H9 (cell line): ENCODE results near the gene SEMA4C. TPM values are rescaled to one million over a fixed set of nuclear protein-coding genes. Genes with fewer than 3 reads are reported as not detected.
"Not testable (repeated sequence)": the region's sequence is repeated elsewhere in the genome, so short reads cannot be mapped to it uniquely, and the experiment has no call there.

ENCODE experiments used
- DNase-seq: peaks from one replicate; pipeline ENCODE4 v3.0.0-alpha.2; 2017
- H2AFZ ChIP-seq: one replicate; pipeline ENCODE4 v1.6.1; 2013; ENCODE audit warnings: mild to moderate bottlenecking, low read length, control low read depth, moderate library complexity
- H2AK5ac ChIP-seq: 2 replicates; pipeline ENCODE4 v1.6.1; 2013; ENCODE audit warnings: low read length, control low read depth, mixed read lengths; ENCODE audit not compliant: insufficient read length
- H2BK120ac ChIP-seq: one replicate; pipeline ENCODE4 v1.6.1; 2013; ENCODE audit warnings: low read depth, mild to moderate bottlenecking, low read length, control low read depth, inconsistent platforms; ENCODE audit not compliant: poor library complexity, severe bottlenecking
- H2BK12ac ChIP-seq: 2 replicates; pipeline ENCODE4 v1.6.1; 2013; ENCODE audit warnings: low read length, control low read depth, mixed read lengths, low read depth; ENCODE audit not compliant: insufficient read length
- H2BK15ac ChIP-seq: 2 replicates; pipeline ENCODE4 v1.6.1; 2013; ENCODE audit warnings: low read depth, low read length, control low read depth
- H2BK20ac ChIP-seq: one replicate; pipeline ENCODE4 v1.6.1; 2013; ENCODE audit warnings: low read depth, mild to moderate bottlenecking, low read length, control low read depth, inconsistent platforms; ENCODE audit not compliant: poor library complexity, severe bottlenecking
- H2BK5ac ChIP-seq: 2 replicates; pipeline ENCODE4 v1.6.1; 2013; ENCODE audit warnings: low read length, control low read depth, mixed read lengths; ENCODE audit not compliant: insufficient read length
- H3K14ac ChIP-seq: 2 replicates; pipeline ENCODE4 v1.6.1; 2013; ENCODE audit warnings: low read length, control low read depth; ENCODE audit not compliant: insufficient read depth
- H3K18ac ChIP-seq: 2 replicates; pipeline ENCODE4 v1.6.1; 2013; ENCODE audit warnings: low read depth, mild to moderate bottlenecking, mixed read lengths, low read length, control low read depth; ENCODE audit not compliant: insufficient read length
- H3K23ac ChIP-seq: 2 replicates; pipeline ENCODE4 v1.6.1; 2013; ENCODE audit warnings: low read length, control low read depth, mixed read lengths, low read depth; ENCODE audit not compliant: insufficient read length
- H3K23me2 ChIP-seq: 2 replicates; pipeline ENCODE4 v1.6.1; 2013; ENCODE audit warnings: low read depth, mild to moderate bottlenecking, mixed read lengths, low read length, control low read depth; ENCODE audit not compliant: insufficient read length, poor library complexity, severe bottlenecking
- H3K27ac ChIP-seq: 2 replicates; pipeline ENCODE4 v1.5.1; 2013; ENCODE audit warnings: low read length, control low read depth, mixed read lengths, low read depth; ENCODE audit not compliant: insufficient read length
- H3K27me3 ChIP-seq: 2 replicates; pipeline ENCODE4 v1.6.1; 2013; ENCODE audit warnings: low read length, control low read depth, inconsistent platforms; ENCODE audit not compliant: insufficient read depth
- H3K4ac ChIP-seq: 2 replicates; pipeline ENCODE4 v1.6.1; 2013; ENCODE audit warnings: low read depth, mild to moderate bottlenecking, control low read depth, inconsistent platforms, low read length, moderate library complexity
- H3K4me1 ChIP-seq: 2 replicates; pipeline ENCODE4 v1.6.1; 2013; ENCODE audit warnings: low read length, control low read depth, inconsistent platforms; ENCODE audit not compliant: insufficient read depth
- H3K4me2 ChIP-seq: 2 replicates; pipeline ENCODE4 v1.6.1; 2013; ENCODE audit warnings: low read length, control low read depth, mixed read lengths; ENCODE audit not compliant: insufficient read length, insufficient read depth
- H3K56ac ChIP-seq: 2 replicates; pipeline ENCODE4 v1.6.1; 2013; ENCODE audit warnings: low read depth, mild to moderate bottlenecking, mixed read lengths, low read length, control low read depth; ENCODE audit not compliant: insufficient read length
- H3K79me1 ChIP-seq: 2 replicates; pipeline ENCODE4 v1.6.1; 2013; ENCODE audit warnings: low read depth, mild to moderate bottlenecking, moderate library complexity, low read length, control low read depth, inconsistent platforms; ENCODE audit not compliant: insufficient read depth, poor library complexity, severe bottlenecking
- H3K79me2 ChIP-seq: 2 replicates; pipeline ENCODE4 v1.6.1; 2013; ENCODE audit warnings: low read length, control low read depth, inconsistent platforms; ENCODE audit not compliant: insufficient read depth
- H3K9ac ChIP-seq: 2 replicates; pipeline ENCODE4 v1.6.1; 2013; ENCODE audit warnings: low read length, control low read depth, mixed read lengths; ENCODE audit not compliant: insufficient read length; ENCODE audit errors: extremely low read depth
- H3K9me3 ChIP-seq: one replicate; pipeline ENCODE4 v1.6.1; 2013; ENCODE audit warnings: low read depth, low read length, inconsistent platforms; ENCODE audit not compliant: control insufficient read depth
- H3T11ph ChIP-seq: one replicate; pipeline ENCODE4 v1.6.1; 2013; ENCODE audit warnings: mild to moderate bottlenecking, low read length, control low read depth, inconsistent platforms
- H4K20me1 ChIP-seq: one replicate; pipeline ENCODE4 v1.6.1; 2013; ENCODE audit not compliant: control insufficient read depth, insufficient read length, insufficient read depth
- H4K5ac ChIP-seq: 2 replicates; pipeline ENCODE4 v1.6.1; 2013; ENCODE audit warnings: low read depth, mild to moderate bottlenecking, mixed read lengths, low read length, control low read depth; ENCODE audit not compliant: insufficient read length
- H4K8ac ChIP-seq: replicated peaks from 2 replicates; pipeline ENCODE4 v1.6.1; 2013; ENCODE audit warnings: low read length, control low read depth, mixed read lengths, low read depth; ENCODE audit not compliant: insufficient read length
- H4K91ac ChIP-seq: 2 replicates; pipeline ENCODE4 v1.6.1; 2013; ENCODE audit warnings: low read depth, mild to moderate bottlenecking, moderate library complexity, mixed read lengths, low read length, control low read depth; ENCODE audit not compliant: insufficient read length
- H3K27ac Mint-ChIP-seq, 3 experiments: 2 replicates in 2 of 3; 3 replicates in 1 of 3; pipeline ENCODE4 v1.8.0; 2020 to 2021; ENCODE audit warnings: mixed read lengths in 3 of 3, mild to moderate bottlenecking in 1 of 3, moderate library complexity in 1 of 3
- H3K27me3 Mint-ChIP-seq: 2 replicates; pipeline ENCODE4 v1.8.0; 2021; ENCODE audit warnings: low read depth, mild to moderate bottlenecking, moderate library complexity, mixed read lengths
- H3K36me3 Mint-ChIP-seq, 3 experiments: 2 replicates in 2 of 3; 3 replicates in 1 of 3; pipeline ENCODE4 v1.8.0; 2020 to 2021; ENCODE audit warnings: low read depth in 3 of 3, mixed read lengths in 3 of 3; ENCODE audit not compliant: insufficient read depth in 1 of 3
- H3K4me1 Mint-ChIP-seq, 2 experiments: 2 replicates each; pipeline ENCODE4 v1.8.0; 2020; ENCODE audit warnings: mixed read lengths in 2 of 2
- H3K4me3 Mint-ChIP-seq, 2 experiments: 2 replicates in 1 of 2; 3 replicates in 1 of 2; pipeline ENCODE4 v1.8.0; 2020 to 2021; ENCODE audit warnings: mild to moderate bottlenecking in 2 of 2, mixed read lengths in 2 of 2, moderate library complexity in 1 of 2
- H3K9me3 Mint-ChIP-seq, 2 experiments: 2 replicates in 1 of 2; 3 replicates in 1 of 2; pipeline ENCODE4 v1.8.0; 2020; ENCODE audit warnings: mild to moderate bottlenecking in 2 of 2, mixed read lengths in 2 of 2, moderate library complexity in 1 of 2
- WGBS: extraction: QIAGEN DNeasy Blood & Tissue Kit; methylation state at CpG from one replicate; pipeline ENCODE4 v1.1.7; 2013; ENCODE audit warnings: missing lambda C conversion rate, low lambda C conversion rate, mixed read lengths; ENCODE audit not compliant: insufficient read length; ENCODE audit errors: extremely low coverage; 5-methylcytosine and 5-hydroxymethylcytosine counted together
- total RNA-seq: library from RNA; stranded (reverse); gene quantifications from 2 replicates; pipeline ENCODE4 v1.2.1, GENCODE V29; 2021
- TF ChIP-seq, protein P1 (sequence below): fragments of 200-600 bp; sonication (generic); conservative IDR thresholded peaks from 3 replicates; pipeline ENCODE4 v1.8.0; 2021; ENCODE audit warnings: antibody characterized with exemption, mild to moderate bottlenecking

The SEMA4C gene
- total RNA-seq, 1 experiment from 2014 or later = 81.6 TPM

DNA sequence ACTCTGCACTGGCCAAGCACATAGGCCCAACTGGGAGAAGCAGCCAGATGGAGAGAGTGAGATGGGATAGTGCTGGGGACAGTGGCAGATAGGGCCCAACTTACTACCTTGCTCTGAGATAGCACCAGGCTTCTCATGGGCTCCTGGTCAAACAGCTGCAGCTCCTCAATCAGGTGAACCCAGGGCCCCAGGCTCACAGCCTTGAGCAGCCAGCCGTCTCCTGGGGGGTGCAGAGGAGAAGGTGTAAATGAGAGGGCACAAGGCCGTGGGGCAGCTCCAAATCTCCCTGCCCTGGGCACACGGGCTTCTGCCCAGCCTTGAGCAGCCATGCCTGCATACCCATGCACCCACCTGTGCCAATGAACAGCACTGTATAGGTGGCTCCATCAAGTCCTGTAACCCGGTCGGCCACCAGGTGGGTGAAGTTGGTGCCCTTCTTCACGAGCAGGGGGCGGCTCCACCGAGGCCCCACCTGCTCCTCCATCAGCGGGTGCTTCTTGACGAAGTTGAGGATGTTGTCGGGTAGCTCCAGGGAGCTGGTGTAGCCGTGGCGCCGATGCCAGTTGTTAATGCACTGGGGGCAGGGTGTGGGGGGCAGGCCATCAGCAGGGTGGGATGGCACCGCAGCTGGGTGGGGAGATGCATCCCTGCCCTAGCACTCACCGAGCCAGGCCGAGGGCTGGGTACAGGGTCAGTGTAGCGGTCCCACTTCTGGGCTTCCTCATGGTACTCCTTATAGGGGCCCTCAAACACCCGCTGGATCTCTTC lies 6.1 kb downstream of the SEMA4C start:
- no peak overlapping the region for H3K18ac ChIP-seq
- no peak overlapping the region for H2BK5ac ChIP-seq
- no peak overlapping the region for H4K8ac ChIP-seq
- H3K23ac ChIP-seq = no peak overlapping the region
- peaks cover 13% of the 10 kb centered on the region for H3K23me2 ChIP-seq
- H3K9me3 Mint-ChIP-seq = no peaks in the 10 kb centered on the region
- H3K36me3 Mint-ChIP-seq = peaks cover 29 to 68% (median 67%) of the 10 kb centered on the region in 3 experiments
- H2AK5ac ChIP-seq = no peak overlapping the region
- no peak overlapping the region for H2BK20ac ChIP-seq
- no peak overlapping the region; a peak in 1 of 7 replicates for H3K27ac Mint-ChIP-seq
- no peaks in the 10 kb centered on the region for H3K9me3 ChIP-seq
- H3K56ac ChIP-seq = no peak overlapping the region
- no peak overlapping the region for H2AFZ ChIP-seq
- H3K79me2 ChIP-seq = peaks cover 10% of the 10 kb centered on the region; the same call in 1 of the 2 replicates
- TF ChIP-seq, protein P1, sequence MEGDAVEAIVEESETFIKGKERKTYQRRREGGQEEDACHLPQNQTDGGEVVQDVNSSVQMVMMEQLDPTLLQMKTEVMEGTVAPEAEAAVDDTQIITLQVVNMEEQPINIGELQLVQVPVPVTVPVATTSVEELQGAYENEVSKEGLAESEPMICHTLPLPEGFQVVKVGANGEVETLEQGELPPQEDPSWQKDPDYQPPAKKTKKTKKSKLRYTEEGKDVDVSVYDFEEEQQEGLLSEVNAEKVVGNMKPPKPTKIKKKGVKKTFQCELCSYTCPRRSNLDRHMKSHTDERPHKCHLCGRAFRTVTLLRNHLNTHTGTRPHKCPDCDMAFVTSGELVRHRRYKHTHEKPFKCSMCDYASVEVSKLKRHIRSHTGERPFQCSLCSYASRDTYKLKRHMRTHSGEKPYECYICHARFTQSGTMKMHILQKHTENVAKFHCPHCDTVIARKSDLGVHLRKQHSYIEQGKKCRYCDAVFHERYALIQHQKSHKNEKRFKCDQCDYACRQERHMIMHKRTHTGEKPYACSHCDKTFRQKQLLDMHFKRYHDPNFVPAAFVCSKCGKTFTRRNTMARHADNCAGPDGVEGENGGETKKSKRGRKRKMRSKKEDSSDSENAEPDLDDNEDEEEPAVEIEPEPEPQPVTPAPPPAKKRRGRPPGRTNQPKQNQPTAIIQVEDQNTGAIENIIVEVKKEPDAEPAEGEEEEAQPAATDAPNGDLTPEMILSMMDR = no peak
- H3K4ac ChIP-seq = no peak overlapping the region
- no peak overlapping the region for H4K5ac ChIP-seq
- H3K4me1 ChIP-seq = peaks cover 3% of the 10 kb centered on the region; the same call in 1 of the 2 replicates
- H2BK15ac ChIP-seq = no peak overlapping the region
- no peak overlapping the region for H3T11ph ChIP-seq
- no peaks in the 10 kb centered on the region for H3K27me3 ChIP-seq
- H3K4me3 Mint-ChIP-seq = no peak overlapping the region
- H3K4me2 ChIP-seq = no peak overlapping the region
- H3K27me3 Mint-ChIP-seq = no peaks in the 10 kb centered on the region
- no peak overlapping the region for H3K9ac ChIP-seq
- DNase-seq = no peak
- H3K14ac ChIP-seq = no peak overlapping the region
- no peak overlapping the region for H2BK120ac ChIP-seq
- H3K4me1 Mint-ChIP-seq = peaks cover 20% of the 10 kb centered on the region in 2 experiments
- no CpG with 5 or more reads among the region's 19 CpGs for WGBS
- H4K91ac ChIP-seq = no peak overlapping the region
- H3K79me1 ChIP-seq = peaks cover 10% of the 10 kb centered on the region
- H3K27ac ChIP-seq = no peak overlapping the region
- H2BK12ac ChIP-seq = no peak overlapping the region
- no peaks in the 10 kb centered on the region for H4K20me1 ChIP-seq

DNA sequence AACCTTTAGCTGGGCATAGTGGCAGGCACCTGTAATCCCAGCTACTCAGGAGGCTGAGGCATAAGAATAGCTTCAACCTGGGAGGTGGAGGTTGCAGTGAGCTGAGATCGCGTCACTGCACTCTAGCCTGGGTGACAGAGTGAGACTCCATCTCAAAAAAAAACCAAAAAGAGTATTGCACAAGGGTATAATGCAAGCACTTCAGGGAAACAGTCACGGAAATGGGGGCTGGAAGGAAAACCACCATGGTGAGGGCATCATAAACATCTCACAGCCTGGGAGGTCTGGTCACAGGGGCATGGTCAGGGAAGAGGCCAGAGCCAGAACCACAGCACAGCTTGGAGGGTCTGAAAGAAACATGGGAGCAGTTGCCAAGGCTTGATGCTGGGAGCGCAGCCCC lies 6.8 kb downstream of the SEMA4C start:
- peaks cover 29 to 68% (median 67%) of the 10 kb centered on the region in 3 experiments for H3K36me3 Mint-ChIP-seq
- H2AFZ ChIP-seq, H2BK20ac ChIP-seq: not testable (repeated sequence)

More for the DNA sequence above, 6.8 kb downstream of the SEMA4C start:
- H3K27ac ChIP-seq, H3K9me3 ChIP-seq, H3K9me3 Mint-ChIP-seq, H2BK120ac ChIP-seq, H3K4me1 ChIP-seq, H2BK5ac ChIP-seq, H2BK12ac ChIP-seq, H3K56ac ChIP-seq, H3K18ac ChIP-seq, H4K20me1 ChIP-seq, H3K27me3 Mint-ChIP-seq, H4K8ac ChIP-seq, H3K4me2 ChIP-seq, H3K4me3 Mint-ChIP-seq, H3K23ac ChIP-seq, H3T11ph ChIP-seq, H4K91ac ChIP-seq, H3K79me1 ChIP-seq, H3K9ac ChIP-seq, H3K27me3 ChIP-seq, H4K5ac ChIP-seq, H3K14ac ChIP-seq, H2AK5ac ChIP-seq, DNase-seq, H3K23me2 ChIP-seq, H2BK15ac ChIP-seq, H3K4ac ChIP-seq: not testable (repeated sequence)
- Mint-ChIP-seq H3K4me1 (peaks cover 20% of the 10 kb centered on the region in 2 experiments), H3K27ac (peak overlapping the region in 2 of 3 experiments; percentile 40 to 80; a peak in 2 of 7 replicates)
- H3K79me2 ChIP-seq = peaks cover 10% of the 10 kb centered on the region; the same call in 1 of the 2 replicates
- no CpG with 5 or more reads among the region's 4 CpGs for WGBS
